GM21390 (cell line): ENCODE data around the gene CEP104.

ENCODE experiments used
- ATAC-seq: cut with Tn5 transposase; IDR thresholded peaks from one replicate; pipeline ENCODE4 v1.9.1; 2021; ENCODE audit not compliant: unreplicated experiment

The CEP104 gene

DNA sequence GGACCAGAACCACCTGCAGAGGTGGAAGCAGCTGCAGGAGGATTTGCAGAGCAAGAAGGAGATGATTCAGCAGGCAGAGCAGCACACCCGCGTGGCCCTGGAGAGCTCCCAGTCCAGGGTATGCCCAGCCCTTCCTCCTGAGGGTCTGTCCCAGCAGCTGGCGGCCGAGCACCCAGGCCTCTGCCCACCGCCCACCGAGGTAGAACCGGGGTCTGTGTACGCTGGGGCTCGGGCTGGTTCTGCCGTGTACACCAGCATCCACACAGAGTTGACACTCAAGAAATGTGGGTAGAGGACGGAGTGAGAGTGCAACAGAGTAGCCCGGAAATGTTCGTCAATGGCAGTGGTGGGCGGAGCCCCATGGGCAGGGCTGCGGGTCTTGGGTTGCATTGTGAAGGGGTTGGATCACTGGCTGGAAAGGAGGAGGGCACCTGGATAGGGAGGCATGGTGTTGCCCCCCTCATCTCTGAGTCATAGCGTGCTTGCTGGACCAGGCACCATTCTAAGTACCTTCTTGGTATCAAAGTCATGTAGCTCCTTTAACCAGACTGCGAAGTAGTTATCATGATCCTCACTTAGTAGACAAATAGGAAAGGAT lies 89.6 kb downstream of the CEP104 start:
- no peak for ATAC-seq

DNA sequence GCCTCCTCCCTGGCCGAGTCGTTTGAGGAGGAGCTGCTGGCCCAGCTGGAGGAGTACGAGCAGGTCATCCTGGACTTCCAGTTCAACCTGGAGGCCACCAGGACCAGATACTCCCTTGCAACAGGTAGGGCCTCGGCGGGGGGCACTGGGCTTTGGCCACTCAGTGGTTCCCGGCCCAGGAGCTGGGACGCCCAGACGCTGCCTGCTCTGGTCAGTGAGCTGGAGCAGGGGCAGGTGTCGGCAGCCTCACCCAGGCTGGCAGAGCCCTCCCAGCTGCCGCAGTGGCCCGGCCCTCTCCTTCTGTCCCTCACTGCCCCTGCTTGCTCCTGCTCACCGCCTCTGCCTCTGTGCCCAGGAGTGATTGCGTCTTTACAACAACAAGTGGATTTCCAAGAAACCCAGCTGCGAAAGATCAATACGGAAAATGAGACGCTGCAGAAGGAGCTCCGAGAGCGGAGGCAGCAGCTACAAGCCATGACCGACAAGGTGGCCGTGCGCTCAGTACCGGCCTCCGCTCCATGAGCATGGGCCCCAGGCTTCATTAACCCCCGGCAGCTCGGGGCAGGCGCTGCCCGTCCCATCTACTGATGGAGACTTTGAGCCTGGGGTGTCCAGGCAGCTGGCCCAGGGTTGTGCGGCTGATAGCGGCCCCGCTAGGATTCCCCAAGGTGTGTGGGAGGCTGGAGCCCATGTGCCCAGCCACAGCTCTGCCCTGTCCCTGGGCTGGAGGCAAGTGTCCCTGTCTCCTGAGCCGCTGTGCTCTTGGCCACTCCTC lies 93.5 kb downstream of the CEP104 start:
- no peak for ATAC-seq

DNA sequence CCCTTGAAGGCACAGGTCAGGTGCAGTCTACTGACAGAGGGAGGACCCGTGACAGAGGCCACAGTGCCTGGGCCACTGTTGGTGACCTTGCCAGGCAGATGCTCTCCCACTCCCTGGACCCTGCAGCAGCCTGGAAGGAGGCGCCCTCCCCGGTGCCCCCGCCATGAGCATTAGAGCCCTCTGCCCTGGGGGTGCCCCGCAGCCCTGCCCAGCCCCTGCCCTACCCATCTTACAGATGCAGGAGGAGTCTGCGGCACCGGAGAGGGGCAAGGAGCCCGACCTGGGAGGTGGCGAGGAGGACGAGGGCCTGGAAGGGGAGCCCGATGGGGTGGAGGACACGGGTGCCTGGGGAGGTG lies 94.2 kb downstream of the CEP104 start:
- no peak for ATAC-seq

DNA sequence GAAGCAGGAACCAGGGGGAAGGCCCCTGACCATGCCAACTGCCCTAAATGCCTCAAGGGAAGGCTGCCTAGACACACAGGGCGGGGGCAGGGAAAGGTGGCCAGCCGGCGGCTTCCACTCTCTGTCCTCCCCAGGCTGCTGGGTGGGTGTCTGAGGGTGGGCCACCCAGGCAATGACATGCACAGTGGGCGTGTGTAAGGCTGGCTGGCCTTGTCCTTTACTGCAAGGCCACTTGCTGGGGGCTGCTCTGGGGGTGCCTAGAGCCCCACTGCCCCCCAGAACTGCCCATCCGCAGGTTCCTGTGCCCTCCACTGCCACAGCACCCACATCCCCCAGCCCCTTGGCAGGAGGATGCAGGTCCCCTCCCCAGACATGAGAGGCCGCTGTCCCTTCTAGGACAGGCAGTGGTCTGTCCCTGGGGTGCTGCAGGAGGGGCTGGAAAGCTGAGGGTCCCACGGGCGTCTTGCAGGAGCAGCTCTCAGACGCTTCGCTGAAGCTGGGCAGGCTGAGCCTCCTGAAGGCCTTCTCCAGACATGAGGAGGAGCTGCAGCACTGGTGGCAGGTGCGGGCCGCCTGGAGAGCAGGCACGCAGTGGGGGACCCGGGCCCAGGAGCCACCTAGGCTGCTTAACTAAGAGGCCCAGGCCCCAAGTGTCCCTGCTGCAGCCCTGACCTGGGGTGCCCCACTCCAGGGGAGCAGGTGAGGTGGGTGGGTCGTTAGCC lies 94.7 kb downstream of the CEP104 start:
- no peak for ATAC-seq
